MCF 10A (cell line): Measurements from ENCODE around the gene POMT2. TPM values are rescaled to one million over a fixed set of nuclear protein-coding genes. Genes with fewer than 3 reads are reported as not detected.
"Not testable (repeated sequence)": the region's sequence is repeated elsewhere in the genome, so short reads cannot be mapped to it uniquely, and the experiment has no call there.

ENCODE experiments used
- BruUV-seq: library from RNA; stranded (reverse); fragments of 400-500 nt; replicated peaks from 2 replicates; lab custom pipeline; 2021; lab: Mats Ljungman, UMichigan
- CTCF ChIA-PET: fragments of 300-600 bp; sonication (Branson Sonifier 250); formaldehyde crosslinking; extraction: SDS; loops from one replicate; lab custom pipeline; 2021; ENCODE audit warnings: antibody characterized with exemption, inconsistent platforms; lab: Yijun Ruan, JAX
- POLR2A ChIA-PET: fragments of 300-600, 350-650 bp; sonication (Branson Sonifier 250); formaldehyde crosslinking; extraction: SDS; loops from one replicate; lab custom pipeline; 2020; ENCODE audit warnings: antibody characterized with exemption, inconsistent platforms; lab: Yijun Ruan, JAX
- DNase-seq: peaks from one replicate; pipeline ENCODE4 v3.0.0-alpha.2; 2018; ENCODE audit not compliant: unreplicated experiment
- H3K27ac Mint-ChIP-seq: one replicate; pipeline ENCODE4 v1.8.0; 2022; ENCODE audit warnings: mild to moderate bottlenecking, low read depth, mixed read lengths; ENCODE audit not compliant: unreplicated experiment
- H3K27me3 Mint-ChIP-seq: one replicate; pipeline ENCODE4 v1.8.0; 2022; ENCODE audit warnings: mixed read lengths; ENCODE audit not compliant: insufficient read depth, unreplicated experiment
- H3K36me3 Mint-ChIP-seq: one replicate; pipeline ENCODE4 v1.8.0; 2022; ENCODE audit warnings: mild to moderate bottlenecking, moderate library complexity, mixed read lengths; ENCODE audit not compliant: insufficient read depth, unreplicated experiment
- H3K4me1 Mint-ChIP-seq: one replicate; pipeline ENCODE4 v1.8.0; 2022; ENCODE audit warnings: mixed read lengths; ENCODE audit not compliant: insufficient read depth, unreplicated experiment
- H3K4me3 Mint-ChIP-seq: one replicate; pipeline ENCODE4 v1.8.0; 2022; ENCODE audit warnings: mild to moderate bottlenecking, moderate library complexity, mixed read lengths; ENCODE audit not compliant: unreplicated experiment
- H3K9me3 Mint-ChIP-seq: one replicate; pipeline ENCODE4 v1.8.0; 2022; ENCODE audit warnings: mixed read lengths; ENCODE audit not compliant: unreplicated experiment
- intact Hi-C: fragments of 100-400 bp; cut with micrococcal nuclease; formaldehyde crosslinking; loops from 2 replicates; pipeline ENCODE4 v1.14.1; 2022
- total RNA-seq: library from RNA; stranded (reverse); gene quantifications from 2 replicates; pipeline ENCODE4 v1.2.3, GENCODE V29; 2022
- TF ChIP-seq, protein P1 (sequence below): fragments of 200-600 bp; IDR thresholded peaks from one replicate; pipeline ENCODE4 v1.8.0; 2022; ENCODE audit warnings: antibody characterized with exemption, mild to moderate bottlenecking; ENCODE audit not compliant: unreplicated experiment

Gene POMT2
- total RNA-seq, 1 experiment from 2014 or later = 32.1 TPM

DNA sequence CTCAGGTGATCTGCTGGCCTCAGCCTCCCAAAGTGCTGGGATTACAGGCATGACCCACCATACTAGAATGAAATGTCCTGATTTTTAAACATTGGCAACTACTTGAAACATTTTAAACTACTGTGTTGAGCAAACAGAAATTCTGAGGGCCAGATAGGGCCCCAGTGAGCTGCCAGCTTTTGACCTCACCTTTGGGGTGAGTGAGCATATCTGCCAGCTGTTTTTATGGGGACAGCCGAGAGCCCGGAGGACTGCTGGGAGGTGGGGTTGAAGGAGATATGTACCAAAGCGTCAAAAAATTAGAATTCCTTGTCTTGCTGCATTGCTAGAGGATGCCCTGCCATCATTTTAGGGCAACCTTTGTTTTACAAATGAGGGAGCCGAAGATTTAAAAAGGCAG is 2.9 kb upstream of the POMT2 start:
- H3K27me3 Mint-ChIP-seq = no peaks in the 10 kb centered on the region
- intact Hi-C loops = loop anchor here (5.0 kb wide), 1 partner anchor 134 kb away; the partner anchor contains the start of genes AHSA1 and VIPAS39
- TF ChIP-seq, protein P1, sequence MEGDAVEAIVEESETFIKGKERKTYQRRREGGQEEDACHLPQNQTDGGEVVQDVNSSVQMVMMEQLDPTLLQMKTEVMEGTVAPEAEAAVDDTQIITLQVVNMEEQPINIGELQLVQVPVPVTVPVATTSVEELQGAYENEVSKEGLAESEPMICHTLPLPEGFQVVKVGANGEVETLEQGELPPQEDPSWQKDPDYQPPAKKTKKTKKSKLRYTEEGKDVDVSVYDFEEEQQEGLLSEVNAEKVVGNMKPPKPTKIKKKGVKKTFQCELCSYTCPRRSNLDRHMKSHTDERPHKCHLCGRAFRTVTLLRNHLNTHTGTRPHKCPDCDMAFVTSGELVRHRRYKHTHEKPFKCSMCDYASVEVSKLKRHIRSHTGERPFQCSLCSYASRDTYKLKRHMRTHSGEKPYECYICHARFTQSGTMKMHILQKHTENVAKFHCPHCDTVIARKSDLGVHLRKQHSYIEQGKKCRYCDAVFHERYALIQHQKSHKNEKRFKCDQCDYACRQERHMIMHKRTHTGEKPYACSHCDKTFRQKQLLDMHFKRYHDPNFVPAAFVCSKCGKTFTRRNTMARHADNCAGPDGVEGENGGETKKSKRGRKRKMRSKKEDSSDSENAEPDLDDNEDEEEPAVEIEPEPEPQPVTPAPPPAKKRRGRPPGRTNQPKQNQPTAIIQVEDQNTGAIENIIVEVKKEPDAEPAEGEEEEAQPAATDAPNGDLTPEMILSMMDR = no peak
- H3K4me1 Mint-ChIP-seq = peaks cover 11% of the 10 kb centered on the region
- H3K27ac Mint-ChIP-seq = no peak overlapping the region
- no peaks in the 10 kb centered on the region for H3K36me3 Mint-ChIP-seq
- no peak for DNase-seq
- no peak overlapping the region for H3K4me3 Mint-ChIP-seq
- ChIA-PET CTCF (no interaction called here), POLR2A (interaction anchor here (0.6 to 2.8 kb wide), 4 partner anchors 12 to 134 kb away, joined by 3 to 11 read pairs (median 4); partner anchors contain the start of genes TMED8 and VIPAS39)
- no TSS peak for BruUV-seq
- no peaks in the 10 kb centered on the region for H3K9me3 Mint-ChIP-seq

DNA sequence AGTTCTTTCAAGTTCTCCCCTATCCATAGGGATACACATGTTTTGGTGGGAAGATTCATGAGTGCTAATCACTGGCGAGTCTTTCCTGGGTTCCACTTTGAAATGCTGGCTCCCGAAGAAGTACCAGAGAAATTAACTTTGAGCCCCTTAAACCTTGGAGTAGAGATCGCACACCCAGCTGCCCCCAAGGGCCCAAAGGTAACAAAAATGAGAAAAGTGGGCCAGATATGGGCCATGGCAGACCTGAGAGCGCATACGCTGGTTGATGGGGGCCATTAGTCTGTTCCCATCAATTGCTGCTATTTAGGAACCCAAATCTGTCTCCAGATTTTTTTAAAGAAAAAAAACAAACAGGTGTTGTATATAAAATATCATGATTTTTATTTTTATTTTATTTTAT is 2.3 kb upstream of the POMT2 start:
- Mint-ChIP-seq H3K36me3 (no peaks in the 10 kb centered on the region), H3K27me3 (no peaks in the 10 kb centered on the region), H3K4me3 (no peak overlapping the region), H3K4me1 (peaks cover 14% of the 10 kb centered on the region), H3K9me3 (no peaks in the 10 kb centered on the region), H3K27ac (no peak overlapping the region)
- ChIA-PET POLR2A (interaction anchor here (0.7 to 4.4 kb wide), 4 partner anchors 8 to 54 kb away, joined by 3 to 39 read pairs (median 7); partner anchors contain the start of gene TMED8), CTCF (interaction anchor here (0.8 to 1.0 kb wide), 2 partner anchors 11 to 44 kb away, joined by 4 read pairs; no protein-coding TSS in a partner anchor)
- TF ChIP-seq, protein P1 = no peak
- intact Hi-C loops = loop anchor here (5.0 kb wide), 1 partner anchor 134 kb away; the partner anchor contains the start of genes AHSA1 and VIPAS39
- BruUV-seq = no TSS peak
- no peak for DNase-seq

DNA sequence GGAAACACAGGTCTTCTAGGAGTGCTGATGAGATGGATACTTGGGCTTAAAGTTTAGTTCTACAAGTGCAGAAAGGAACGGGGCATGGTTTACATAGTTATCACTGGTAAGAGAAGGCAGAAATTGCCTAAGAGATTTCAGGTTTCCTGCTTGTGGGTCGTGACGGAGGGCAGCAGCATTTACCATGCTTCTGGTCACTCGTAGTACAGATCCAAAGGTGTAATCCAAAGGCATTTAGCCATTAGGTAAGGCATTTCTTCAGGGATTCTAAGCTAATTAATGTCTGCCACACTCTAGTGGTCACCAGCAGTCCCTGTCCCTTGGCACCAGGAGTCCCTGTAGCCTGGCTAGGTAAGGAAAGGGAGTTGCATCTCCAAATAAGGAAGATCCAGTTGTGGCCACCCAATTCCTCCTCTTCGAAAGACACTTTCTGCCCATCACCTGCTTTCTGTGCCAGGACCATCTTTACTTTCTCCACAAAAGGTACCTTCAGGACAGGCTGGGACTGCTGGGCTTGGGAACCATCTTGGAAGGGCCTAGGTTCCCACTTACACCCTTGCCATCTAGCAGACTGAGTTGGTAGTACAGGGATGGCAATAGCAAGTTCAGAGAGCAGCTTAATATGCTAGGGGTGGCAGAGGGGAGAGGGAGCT is 1.7 kb upstream of the POMT2 start:
- TF ChIP-seq, protein P1 = no peak
- Mint-ChIP-seq H3K27ac (no peak overlapping the region), H3K36me3 (no peaks in the 10 kb centered on the region), H3K27me3 (no peaks in the 10 kb centered on the region), H3K4me1 (peaks cover 18% of the 10 kb centered on the region), H3K9me3 (no peaks in the 10 kb centered on the region), H3K4me3 (peak overlapping the region; percentile 83)
- DNase-seq = no peak
- CTCF ChIA-PET = interaction anchor here (0.8 to 1.0 kb wide), 2 partner anchors 11 to 44 kb away, joined by 4 read pairs; no protein-coding TSS in a partner anchor
- no TSS peak for BruUV-seq
- intact Hi-C loops = loop anchor here (5.0 kb wide), 1 partner anchor 135 kb away; the partner anchor contains the start of genes AHSA1 and VIPAS39
- POLR2A ChIA-PET = interaction anchor here (0.8 to 4.4 kb wide), 12 partner anchors 8 to 225 kb away, joined by 3 to 39 read pairs (median 6); partner anchors contain the start of genes AHSA1, CIPC, SAMD15 and TMED8

DNA sequence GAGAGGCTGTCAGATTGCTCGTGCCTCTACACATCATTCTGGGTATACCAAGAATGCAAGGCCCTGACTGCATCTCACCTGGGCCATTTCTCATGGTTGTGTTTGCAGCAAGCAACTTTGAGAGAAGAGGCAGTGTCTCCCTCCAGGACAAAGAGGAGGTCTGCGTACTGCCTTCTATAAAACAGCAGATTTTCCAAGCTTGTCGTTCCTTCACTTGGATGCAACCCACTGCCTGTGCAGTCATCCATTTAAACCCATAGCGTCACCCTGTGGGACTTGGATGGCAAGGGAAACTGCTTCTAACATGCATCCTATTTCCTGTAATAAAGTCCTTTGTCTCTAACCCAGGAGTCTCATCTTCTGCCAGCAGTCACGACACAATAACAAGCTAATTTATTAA is 1.3 kb downstream of the POMT2 start:
- ChIA-PET CTCF (interaction anchor here (0.6 to 3.1 kb wide), 5 partner anchors 15 to 285 kb away, joined by 3 to 10 read pairs (median 6); no protein-coding TSS in a partner anchor), POLR2A (interaction anchor here (0.9 to 4.4 kb wide), 6 partner anchors 13 to 221 kb away, joined by 3 to 39 read pairs (median 4); partner anchors contain the start of genes CIPC, SAMD15, TMED8 and VIPAS39)
- intact Hi-C loops = loop anchor here (5.0 kb wide), 1 partner anchor 233 kb away; no protein-coding TSS in a partner anchor
- no peaks in the 10 kb centered on the region for H3K9me3 Mint-ChIP-seq
- DNase-seq = no peak
- TF ChIP-seq, protein P1 = no peak
- H3K4me1 Mint-ChIP-seq = peaks cover 33% of the 10 kb centered on the region
- H3K4me3 Mint-ChIP-seq = peak overlapping the region; percentile 83
- no peaks in the 10 kb centered on the region for H3K27me3 Mint-ChIP-seq
- BruUV-seq = no TSS peak
- H3K27ac Mint-ChIP-seq = no peak overlapping the region
- H3K36me3 Mint-ChIP-seq = no peaks in the 10 kb centered on the region

DNA sequence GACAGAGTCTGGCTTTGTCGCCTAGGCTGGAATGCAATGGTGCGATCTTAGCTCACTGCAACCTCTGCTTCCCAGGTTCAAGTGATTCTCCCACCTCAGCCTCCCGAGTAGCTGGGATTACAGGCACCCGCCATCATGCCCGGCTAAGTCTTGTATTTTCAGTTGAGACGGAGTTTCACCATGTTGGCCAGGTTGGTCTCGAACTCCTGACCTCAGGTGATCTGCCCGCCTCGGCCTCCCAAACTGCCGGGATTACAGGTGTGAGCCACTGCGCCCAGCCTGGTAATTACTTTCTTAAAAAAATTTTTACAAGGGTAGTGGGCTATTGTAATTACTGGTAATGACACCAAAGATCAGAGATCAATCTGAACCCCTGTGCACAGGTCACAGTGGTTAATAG is 1.9 kb downstream of the POMT2 start:
- not testable (repeated sequence) for H3K9me3 Mint-ChIP-seq, BruUV-seq, H3K36me3 Mint-ChIP-seq, DNase-seq, H3K27ac Mint-ChIP-seq, H3K27me3 Mint-ChIP-seq
- peak overlapping the region; percentile 83 for H3K4me3 Mint-ChIP-seq
- peaks cover 39% of the 10 kb centered on the region for H3K4me1 Mint-ChIP-seq
- CTCF ChIA-PET = interaction anchor here (0.6 to 3.1 kb wide), 5 partner anchors 15 to 286 kb away, joined by 3 to 10 read pairs (median 6); no protein-coding TSS in a partner anchor
- POLR2A ChIA-PET = interaction anchor here (0.6 to 4.4 kb wide), 3 partner anchors 15 to 195 kb away, joined by 3 to 39 read pairs (median 3); no protein-coding TSS in a partner anchor
- intact Hi-C loops = loop anchor here (5.0 kb wide), 1 partner anchor 234 kb away; no protein-coding TSS in a partner anchor
